NB4 (cell line): ENCODE data around the gene RCN2.

ENCODE experiments used
- DNase-seq: peaks from one replicate; pipeline ENCODE4 v3.0.0; 2010; ENCODE audit warnings: low read depth
- H3K4me3 ChIP-seq: one replicate; pipeline ENCODE4 v1.5.1; 2011; ENCODE audit warnings: mild to moderate bottlenecking, low read depth, low read length, moderate library complexity
- CTCF ChIP-seq: IDR thresholded peaks from one replicate; pipeline ENCODE4 v1.5.1; 2012; ENCODE audit warnings: low read depth, low read length
- MYC ChIP-seq: IDR thresholded peaks from 2 replicates; pipeline ENCODE4 v1.6.1; 2011; ENCODE audit warnings: low read depth, low read length
- POLR2A ChIP-seq: IDR thresholded peaks from 2 replicates; pipeline ENCODE4 v1.6.1; 2011; ENCODE audit warnings: mild to moderate bottlenecking; ENCODE audit not compliant: insufficient read length; ENCODE audit errors: extremely low read depth
- TF ChIP-seq, protein P1 (sequence below): IDR thresholded peaks from 2 replicates; pipeline ENCODE4 v1.6.1; 2011; ENCODE audit warnings: low read depth, low read length

Gene RCN2

DNA sequence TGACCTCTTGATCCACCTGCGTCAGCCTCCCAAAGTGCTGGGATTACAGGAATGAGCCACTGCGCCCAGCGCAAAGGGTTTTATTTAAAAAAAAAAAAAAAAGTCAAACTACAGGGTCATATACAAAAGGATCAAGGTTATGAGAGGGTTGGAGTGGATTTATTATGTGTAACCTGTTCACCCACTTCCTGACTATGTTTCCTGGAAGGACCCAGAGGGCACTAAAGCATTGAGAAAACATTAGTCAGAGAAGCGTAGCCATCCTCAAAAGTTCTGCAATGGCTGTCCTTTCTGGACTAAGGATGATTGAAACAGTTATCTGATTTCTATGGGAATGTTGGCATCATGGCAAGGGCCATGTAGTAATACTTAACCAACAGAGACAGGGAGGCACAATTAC lies 19.1 kb upstream of the RCN2 start:
- no peak overlapping the region for H3K4me3 ChIP-seq
- no peak for TF ChIP-seq MYC
- TF ChIP-seq, protein P1, sequence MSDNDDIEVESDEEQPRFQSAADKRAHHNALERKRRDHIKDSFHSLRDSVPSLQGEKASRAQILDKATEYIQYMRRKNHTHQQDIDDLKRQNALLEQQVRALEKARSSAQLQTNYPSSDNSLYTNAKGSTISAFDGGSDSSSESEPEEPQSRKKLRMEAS, result no peak
- no peak for TF ChIP-seq POLR2A
- TF ChIP-seq CTCF, result no peak
- DNase-seq, result no peak

GRCh38 chr15:76913737-76914136 lies 17.8 kb upstream of the RCN2 start:
- no peak for DNase-seq
- H3K4me3 ChIP-seq, result no peak overlapping the region
- TF ChIP-seq MYC, result no peak
- TF ChIP-seq, protein P1, result no peak
- TF ChIP-seq CTCF, result no peak
- no peak for TF ChIP-seq POLR2A

- DNase-seq, result no peak
- TF ChIP-seq MYC (no peak), CTCF (no peak), POLR2A (no peak)
- TF ChIP-seq, protein P1, result no peak
- no peak overlapping the region for H3K4me3 ChIP-seq
These were observed 15.2 kb upstream of the RCN2 start for GRCh38 chr15:76916369-76916768.

- TF ChIP-seq MYC, result no peak
- no peak for TF ChIP-seq CTCF
- no peak for TF ChIP-seq POLR2A
- TF ChIP-seq, protein P1, result no peak
- no peak for DNase-seq
- H3K4me3 ChIP-seq, result no peak overlapping the region
These were observed 3.3 kb upstream of the RCN2 start for GRCh38 chr15:76928201-76928600.

DNA sequence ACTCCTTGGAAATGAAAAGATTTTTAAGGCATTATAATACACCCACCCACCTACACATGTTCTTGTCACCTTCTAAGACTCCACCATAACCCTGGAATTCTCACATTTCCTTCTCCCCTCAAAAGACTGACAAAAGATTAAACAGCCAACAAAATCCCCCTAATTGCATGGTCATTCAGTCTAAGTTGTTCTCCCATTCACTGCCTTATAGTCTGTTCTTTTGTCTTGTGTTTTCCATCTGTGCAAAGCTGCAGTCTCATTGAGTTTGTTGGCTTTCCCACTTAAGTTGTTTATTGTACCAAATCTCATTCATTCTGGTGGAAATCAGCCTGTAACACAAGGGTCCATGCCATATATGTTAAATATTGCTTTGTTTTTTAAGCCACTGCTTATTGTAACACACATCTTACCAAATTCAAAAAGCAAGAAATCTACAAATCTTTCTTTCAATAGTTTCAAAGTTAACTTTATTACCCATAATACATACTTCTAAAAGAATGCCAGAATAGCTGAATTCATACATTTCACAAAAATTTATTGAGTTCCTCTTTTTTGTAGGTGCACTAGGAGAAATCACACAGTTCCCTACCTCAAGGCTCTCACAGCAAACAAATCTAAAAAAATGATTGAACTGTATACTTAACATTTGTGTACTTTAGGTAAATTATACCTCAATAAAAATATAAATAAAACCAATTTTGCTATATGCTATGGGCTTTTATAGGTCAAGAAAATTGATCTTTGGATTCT lies 2.4 kb upstream of the RCN2 start:
- no peak for TF ChIP-seq CTCF
- TF ChIP-seq, protein P1, result no peak
- TF ChIP-seq POLR2A, result no peak
- no peak for TF ChIP-seq MYC

More for the DNA sequence above, 2.4 kb upstream of the RCN2 start:
- no peak for DNase-seq
- H3K4me3 ChIP-seq, result no peak overlapping the region
